ENCODE data around the gene ADIRF. TPM values are rescaled to one million over a fixed set of nuclear protein-coding genes. Genes with fewer than 3 reads are reported as not detected.

Gene ADIRF
- total and polyA plus RNA-seq, 9 of the 15 experiments (the other 6 are each of a cell fraction or from before 2014, with no cell fraction given), result 0.08 TPM; not detected in 8

GRCh38 chr10:86958901-86959736 lies 9.2 kb upstream of the ADIRF start (continued):
- TF ChIP-seq LEF1 (IDR thresholded peaks at IDR 0.05) (0 out of 2 replicates have a peak, but pooled peaks have one; percentile 34), GTF2B (IDR thresholded peaks at IDR 0.05; ENCODE audit: extremely low read depth, insufficient read length) (no peak), ZNF24 (IDR thresholded peaks at IDR 0.05) (no peak), XRCC5 (IDR thresholded peaks at IDR 0.05; ENCODE audit: low read depth, low read length) (no peak), IFI16 (CRISPR knock-in tag; IDR thresholded peaks at IDR 0.05) (no peak), ZBTB34 (CRISPR knock-in tag; IDR thresholded peaks at IDR 0.05) (no peak), PCBP2 (IDR thresholded peaks at IDR 0.05; ENCODE audit: low read depth, low read length, poor library complexity, severe bottlenecking) (no peak), RNF2 (IDR thresholded peaks at IDR 0.05) (peak; percentile 60; the same call in 1 of the 2 replicates), ZNF785 (CRISPR knock-in tag; IDR thresholded peaks at IDR 0.05) (no peak), FOXK2 (conservative IDR thresholded peaks at IDR 0.05 in 1 of 2, IDR thresholded peaks at IDR 0.05 in 1 of 2; ENCODE audit: low read depth in 2 of 2) (peak in 1 of 2 experiments; percentile 60; a peak in 1 of 4 replicates), CCNT2 (IDR thresholded peaks at IDR 0.05; ENCODE audit: borderline replicate concordance, extremely low read depth, insufficient read length, low read depth, low read length) (peak; percentile 24), BMI1 (IDR thresholded peaks at IDR 0.05; ENCODE audit: low read length) (no peak), NEUROD1 (IDR thresholded peaks at IDR 0.05; ENCODE audit: borderline replicate concordance, low read depth, low read length, partially characterized antibody) (no peak), ZNF644 (tag; IDR thresholded peaks at IDR 0.05; ENCODE audit: low read depth) (no peak), TRIM28 (IDR thresholded peaks at IDR 0.05) (no peak), RBBP5 (IDR thresholded peaks at IDR 0.05; ENCODE audit: borderline replicate concordance, insufficient read depth, low read length, poor library complexity, severe bottlenecking) (no peak), POLR2H (tag; IDR thresholded peaks at IDR 0.05; ENCODE audit: low read depth) (no peak), ZNF75A (CRISPR knock-in tag; IDR thresholded peaks at IDR 0.05) (no peak), SNRNP70 (optimal IDR thresholded peaks at IDR 0.05; ENCODE audit: low read depth, low read length) (no peak), CBX8 (IDR thresholded peaks at IDR 0.05; ENCODE audit: borderline replicate concordance, extremely low read depth, low read depth, low read length, poor library complexity, severe bottlenecking) (no peak), HDAC2 (IDR thresholded peaks at IDR 0.05) (peak; percentile 65; the same call in 1 of the 2 replicates), CTBP1 (IDR thresholded peaks at IDR 0.05; ENCODE audit: borderline replicate concordance) (peak; percentile 94), CREBBP (IDR thresholded peaks at IDR 0.05; ENCODE audit: low read depth, low read length) (no peak), ZNF277 (CRISPR knock-in tag; IDR thresholded peaks at IDR 0.05; ENCODE audit: borderline replicate concordance) (no peak)
- TF ChIP-seq, protein P1, sequence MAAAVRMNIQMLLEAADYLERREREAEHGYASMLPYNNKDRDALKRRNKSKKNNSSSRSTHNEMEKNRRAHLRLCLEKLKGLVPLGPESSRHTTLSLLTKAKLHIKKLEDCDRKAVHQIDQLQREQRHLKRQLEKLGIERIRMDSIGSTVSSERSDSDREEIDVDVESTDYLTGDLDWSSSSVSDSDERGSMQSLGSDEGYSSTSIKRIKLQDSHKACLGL (CRISPR knock-in tag; IDR thresholded peaks at IDR 0.05; ENCODE audit: borderline replicate concordance, poor library complexity, severe bottlenecking), result no peak

Data from K562 (cell line).